GM21576 (cell line): ENCODE measurements around the gene TCEA3.

Experiments used
- ATAC-seq: cut with Tn5 transposase; IDR thresholded peaks from one replicate; pipeline ENCODE4 v1.9.1; 2021; ENCODE audit warnings: mild to moderate bottlenecking, moderate library complexity; ENCODE audit not compliant: unreplicated experiment

Gene TCEA3

DNA sequence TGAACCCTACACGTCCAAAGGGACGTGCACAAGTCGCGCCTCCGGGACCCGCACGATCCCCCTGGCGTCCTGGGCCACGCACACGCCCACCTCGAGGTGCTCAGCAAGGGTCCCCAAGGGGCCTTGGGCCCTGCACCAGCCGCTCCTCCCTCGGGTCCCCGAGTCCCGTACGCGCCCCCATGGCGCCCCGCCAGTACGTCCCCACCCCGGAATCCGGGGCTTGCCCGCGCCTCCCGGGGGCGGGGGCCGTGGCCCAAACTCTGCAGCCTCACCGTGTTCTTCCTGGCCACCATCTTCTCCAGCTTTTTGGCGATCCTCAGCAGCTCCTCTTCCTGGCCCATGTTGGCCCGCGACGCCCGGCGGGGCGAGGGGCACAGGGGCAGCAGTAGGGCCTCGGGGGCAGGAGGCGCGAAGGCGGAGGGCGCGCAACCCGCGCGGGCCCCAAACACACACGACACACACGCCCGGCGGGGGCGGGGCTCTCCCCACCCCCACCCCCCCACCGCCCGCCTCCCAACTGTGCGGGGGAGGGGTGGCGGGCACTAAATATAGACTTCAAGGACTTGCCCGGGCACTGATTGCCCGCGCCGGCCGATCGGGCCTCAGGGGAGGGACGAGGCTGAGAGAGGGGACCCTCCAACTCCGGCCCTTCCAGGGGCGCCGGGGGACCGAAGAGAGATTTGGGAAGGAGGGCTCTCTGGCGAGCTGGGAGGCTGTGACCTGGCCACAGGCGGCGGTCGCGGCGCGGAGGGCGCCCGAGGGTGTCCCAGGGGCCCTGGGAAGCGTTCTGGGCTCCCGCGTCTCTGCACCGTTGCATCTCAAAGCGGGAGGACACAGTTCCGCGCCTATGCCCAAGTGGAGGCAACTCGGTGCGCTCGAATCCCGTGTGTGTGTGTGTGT, at the start of gene TCEA3:
Gene TCEA3 (minus strand): TSS at position 456 of the 900 bp plus-strand sequence. CDS start 115 bp downstream, at position 341.
- no peak for ATAC-seq

DNA sequence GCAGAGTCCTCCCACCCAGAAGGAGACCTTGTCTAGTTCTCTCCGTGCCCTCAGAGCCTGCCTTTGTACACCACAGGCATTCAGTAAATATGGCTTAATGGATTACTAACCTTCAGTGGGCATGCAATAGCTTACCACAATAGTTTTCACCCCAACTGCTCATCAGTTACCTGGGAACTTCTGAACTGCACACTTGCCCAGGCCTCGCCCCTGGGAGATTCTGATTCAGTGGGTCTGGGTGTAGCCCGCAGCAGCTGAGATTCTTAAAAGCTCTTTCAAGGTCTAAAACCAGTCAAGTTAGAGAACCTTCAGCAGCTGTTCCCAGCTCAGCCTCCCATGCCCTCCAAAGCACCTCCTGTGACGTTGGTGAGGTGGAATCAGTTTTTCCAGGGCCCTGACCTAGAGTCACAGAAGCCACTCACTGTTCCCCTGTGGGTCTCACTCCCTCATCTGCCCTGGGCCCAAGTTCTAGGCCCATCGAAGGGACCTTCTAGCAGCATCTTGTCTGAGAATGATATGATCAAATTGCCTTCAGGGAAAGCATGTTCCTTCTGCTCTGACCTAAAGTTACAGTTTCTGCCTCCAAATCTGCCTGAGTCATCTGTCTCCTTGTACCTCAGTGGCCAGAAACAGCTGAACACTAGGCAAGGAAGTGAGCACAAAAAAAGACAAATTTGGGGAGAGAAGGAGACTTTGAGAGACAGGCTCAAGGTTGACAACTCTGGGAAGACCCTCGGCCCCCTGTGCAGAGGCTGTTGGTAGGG, 48.7 kb upstream of the TCEA3 start:
- no peak for ATAC-seq

GRCh38 chr1:23472351-23473036, 47.9 kb upstream of the TCEA3 start:
- no peak for ATAC-seq

DNA sequence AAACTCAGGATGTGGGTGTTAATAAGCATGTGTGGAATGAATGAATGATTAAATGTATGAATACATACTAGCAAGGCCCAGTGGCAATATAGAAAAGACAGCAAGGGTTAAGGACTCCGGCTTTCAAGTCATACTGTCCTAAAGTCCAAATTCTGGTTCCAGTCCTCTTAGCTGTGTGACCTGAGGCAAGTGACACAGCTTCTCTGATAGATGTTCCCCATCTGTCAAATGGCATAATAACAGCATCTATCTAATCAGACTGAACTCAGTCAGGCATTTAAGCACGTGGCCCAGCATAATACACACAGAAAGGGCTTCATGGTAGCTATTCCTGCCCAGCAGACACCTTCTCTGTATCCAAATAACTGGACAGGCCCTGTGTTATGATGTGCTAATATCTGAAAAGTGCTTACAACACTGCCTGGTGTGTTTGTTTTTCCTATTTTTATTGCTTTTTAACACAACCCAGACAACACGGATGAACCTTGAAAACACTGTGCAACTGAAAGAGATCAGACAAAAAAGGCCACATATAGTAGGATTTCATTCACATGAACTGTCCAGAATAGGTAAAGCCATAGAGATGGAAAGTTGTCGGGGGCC, 47.0 kb upstream of the TCEA3 start:
- ATAC-seq = no peak

GRCh38 chr1:23470282-23471070, 45.9 kb upstream of the TCEA3 start:
- ATAC-seq = no peak

GRCh38 chr1:23469372-23469982, 44.9 kb upstream of the TCEA3 start:
- no peak for ATAC-seq

- no peak for ATAC-seq
Observed at GRCh38 chr1:23466423-23466989, 42.0 kb upstream of the TCEA3 start.

- ATAC-seq = no peak
Observed at GRCh38 chr1:23463286-23463685, 38.7 kb upstream of the TCEA3 start.

DNA sequence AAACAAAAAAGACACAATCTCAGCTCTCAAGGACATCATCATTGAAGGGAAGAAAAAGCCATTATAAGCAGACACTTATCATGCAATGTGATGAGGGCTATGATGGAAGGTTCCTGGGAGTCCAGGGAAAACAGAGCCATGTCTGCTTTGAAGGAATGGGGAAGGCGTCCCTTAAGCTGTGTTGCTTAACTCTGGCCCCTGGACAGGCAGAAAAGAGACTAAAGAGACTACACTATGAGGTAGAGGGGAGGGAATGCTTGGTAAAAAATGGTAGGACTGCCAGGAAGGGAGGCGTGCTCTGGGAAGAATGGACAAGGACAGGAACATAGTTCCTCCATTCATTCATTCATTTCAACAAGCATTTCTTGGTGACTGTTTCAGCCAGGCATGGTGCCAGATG, 38.2 kb upstream of the TCEA3 start:
- ATAC-seq = no peak

GRCh38 chr1:23461050-23461449, 36.5 kb upstream of the TCEA3 start:
- ATAC-seq = no peak

DNA sequence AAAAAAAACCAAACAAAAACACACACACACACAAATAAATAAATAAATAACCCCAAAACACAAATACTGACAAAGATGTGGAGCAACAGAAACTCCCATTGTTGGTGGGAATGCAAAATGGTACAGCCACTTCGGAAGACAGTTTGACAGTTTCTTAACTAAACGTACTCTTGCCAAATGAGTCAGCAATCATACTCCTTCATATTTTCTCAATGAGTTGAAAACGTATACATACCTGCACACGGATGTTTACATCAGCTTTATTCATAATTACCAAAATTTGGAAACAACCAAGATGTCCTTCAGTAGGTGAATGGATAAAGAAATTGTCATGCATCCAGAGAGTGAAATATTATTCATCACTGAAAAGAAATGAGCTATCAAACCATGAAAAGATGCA, 36.0 kb upstream of the TCEA3 start:
- no peak for ATAC-seq

DNA sequence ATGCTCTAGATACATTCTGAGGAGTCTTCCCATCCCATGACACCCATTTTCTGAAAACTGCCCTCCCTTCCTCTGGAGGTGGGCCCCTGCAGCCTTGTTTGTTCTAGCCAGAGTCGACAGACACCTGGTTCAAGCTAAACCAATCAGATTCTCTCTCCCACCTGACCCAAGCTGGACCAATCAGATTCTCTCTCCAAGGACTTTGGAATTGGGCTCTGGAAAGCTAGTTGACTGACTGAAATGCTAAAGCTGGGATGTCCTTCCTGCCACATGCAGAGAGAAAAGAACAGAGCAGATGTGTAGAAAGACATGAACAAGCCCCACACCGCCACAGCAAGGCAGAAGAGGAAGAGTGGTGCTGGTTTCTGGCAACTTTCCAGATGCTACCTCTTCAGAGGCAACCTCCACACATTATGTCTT, 34.8 kb upstream of the TCEA3 start:
- no peak for ATAC-seq

DNA sequence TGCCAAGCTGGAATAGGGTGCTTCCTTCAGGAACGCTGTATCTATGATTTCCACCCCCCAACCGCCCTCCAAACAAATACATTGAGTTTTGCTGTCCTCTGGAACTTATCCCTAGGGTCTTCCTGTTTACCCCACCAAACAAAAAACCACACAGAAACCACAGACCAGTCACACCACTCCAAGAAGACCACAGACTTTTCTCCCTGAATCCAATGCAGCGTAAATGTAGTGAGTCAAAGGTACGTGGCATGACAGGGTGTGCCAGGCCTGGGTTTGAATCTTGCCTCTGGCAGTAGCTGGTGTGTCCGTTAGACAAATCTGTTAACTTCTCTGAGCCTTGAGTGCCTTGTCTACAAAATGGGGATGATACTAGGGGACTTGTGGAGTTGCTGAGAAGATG, 31.7 kb upstream of the TCEA3 start:
- ATAC-seq = no peak

GRCh38 chr1:23453455-23454000, 29.0 kb upstream of the TCEA3 start:
- no peak for ATAC-seq

DNA sequence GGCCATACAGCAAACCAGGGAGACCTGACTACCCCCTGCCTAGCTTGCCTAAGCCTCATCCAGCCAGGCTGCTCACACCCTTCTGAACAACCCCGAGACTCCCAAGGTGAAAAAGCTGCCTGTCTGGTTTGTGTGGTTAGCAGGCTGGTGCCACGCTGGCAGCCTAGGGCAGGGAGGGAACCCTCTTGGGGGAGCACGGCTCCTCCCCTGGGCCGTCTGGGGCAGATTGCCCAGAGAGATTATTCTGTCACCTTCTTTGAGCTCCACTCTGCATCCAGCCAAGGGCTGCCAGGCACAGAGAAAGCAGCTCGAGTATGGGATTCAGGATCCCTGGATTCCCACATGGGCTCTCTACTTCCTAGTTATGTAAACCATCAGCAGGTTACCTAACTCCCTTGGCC, 27.5 kb upstream of the TCEA3 start:
- ATAC-seq = no peak

- no peak for ATAC-seq
Observed at GRCh38 chr1:23451441-23451840, 26.9 kb upstream of the TCEA3 start.

DNA sequence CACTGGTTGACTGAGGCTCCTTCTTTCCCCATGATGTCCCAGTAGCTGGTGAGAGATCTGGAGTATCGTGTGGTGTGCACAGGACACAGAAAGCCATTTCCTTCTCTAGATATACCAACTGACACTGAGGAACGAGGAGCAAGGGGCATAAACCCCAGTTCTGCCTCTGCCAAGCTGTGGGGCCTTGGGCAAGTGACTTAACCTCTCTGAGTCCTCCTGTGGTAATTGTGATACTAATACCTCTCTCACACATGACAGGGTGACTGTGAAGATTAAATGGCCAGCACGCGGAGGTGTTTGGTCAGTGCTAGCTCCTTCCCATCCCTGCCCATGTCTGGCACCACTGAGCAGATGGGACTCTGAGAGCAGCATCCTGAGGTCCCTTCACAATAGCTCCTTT, 26.3 kb upstream of the TCEA3 start:
- ATAC-seq = no peak

DNA sequence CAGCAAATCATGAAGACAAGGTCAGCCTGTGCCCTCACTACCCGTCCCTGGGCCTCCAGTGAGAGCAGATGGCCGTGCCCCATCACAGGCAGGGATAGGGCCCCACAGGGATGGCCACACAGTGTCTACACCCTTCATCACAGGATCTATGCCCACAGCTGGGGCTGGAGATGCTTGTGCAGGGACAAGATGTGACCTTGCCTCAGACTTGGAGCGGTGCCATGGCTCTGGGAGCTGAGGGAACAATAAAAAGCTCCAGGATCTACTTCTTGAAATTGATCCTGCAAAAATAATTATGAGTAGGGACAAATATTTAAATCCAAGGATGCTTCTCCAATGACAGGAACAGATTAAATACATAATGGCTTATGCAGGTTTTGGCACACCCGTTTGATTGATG, 25.4 kb upstream of the TCEA3 start:
- ATAC-seq = no peak

- ATAC-seq = no peak
Observed at GRCh38 chr1:23449306-23449705, 24.8 kb upstream of the TCEA3 start.
